NCI-H2196 (cell line): ENCODE data around the gene FADD.

ENCODE experiments used
- DNase-seq: peaks from one replicate; lab custom pipeline; 2025; ENCODE audit not compliant: unreplicated experiment; lab: John Stamatoyannopoulos, UW

Gene FADD

DNA sequence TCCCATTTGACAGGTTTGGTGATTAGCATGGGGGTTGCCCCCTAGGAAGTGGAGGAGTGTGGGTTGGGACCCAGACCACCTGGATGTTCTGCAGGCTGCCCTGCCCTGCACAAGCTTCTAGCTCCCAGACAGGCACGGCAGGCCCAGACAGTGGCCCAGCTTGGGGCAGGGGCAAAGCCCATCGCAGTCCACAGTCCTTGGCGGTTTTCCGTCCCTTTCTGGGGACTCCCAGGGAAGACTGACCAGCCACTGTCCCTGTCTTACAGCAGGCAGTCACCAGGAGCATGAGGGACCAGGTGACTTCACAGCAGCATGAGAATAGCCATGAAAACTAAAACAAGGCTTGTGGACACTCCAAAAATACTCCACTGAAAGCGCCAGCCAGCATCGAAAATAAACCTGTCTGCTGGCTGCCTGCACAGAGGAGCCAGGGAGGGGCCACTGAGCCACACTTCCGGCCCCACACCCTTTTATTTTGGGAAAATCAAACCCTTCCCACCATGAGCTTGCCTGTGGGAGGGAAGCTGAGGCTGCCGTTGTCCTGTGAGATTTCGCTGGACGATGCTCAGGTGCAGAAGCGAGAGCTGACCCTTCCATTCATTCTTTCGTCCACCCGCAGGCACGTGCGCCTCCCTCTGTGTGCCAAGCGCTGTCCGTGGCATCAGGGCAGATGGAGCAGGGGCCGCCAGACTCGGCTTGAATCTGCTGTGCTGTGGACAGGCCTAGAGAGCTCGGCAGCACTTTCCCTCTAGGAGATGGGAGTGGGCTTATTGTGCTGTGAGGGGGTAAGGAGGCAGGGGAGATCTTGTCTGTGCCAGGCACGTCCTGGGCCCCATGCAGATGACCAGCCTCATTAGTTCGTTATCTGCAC lies 28.0 kb downstream of the FADD start:
- no peak for DNase-seq

GRCh38 chr11:70233034-70233433 lies 29.9 kb downstream of the FADD start:
- DNase-seq = no peak

GRCh38 chr11:70233511-70233934 lies 30.4 kb downstream of the FADD start:
- DNase-seq = peak; percentile 43

- no peak for DNase-seq
Measured at GRCh38 chr11:70233962-70234361, 30.9 kb downstream of the FADD start.

GRCh38 chr11:70240337-70240736 lies 37.2 kb downstream of the FADD start:
- DNase-seq = no peak

DNA sequence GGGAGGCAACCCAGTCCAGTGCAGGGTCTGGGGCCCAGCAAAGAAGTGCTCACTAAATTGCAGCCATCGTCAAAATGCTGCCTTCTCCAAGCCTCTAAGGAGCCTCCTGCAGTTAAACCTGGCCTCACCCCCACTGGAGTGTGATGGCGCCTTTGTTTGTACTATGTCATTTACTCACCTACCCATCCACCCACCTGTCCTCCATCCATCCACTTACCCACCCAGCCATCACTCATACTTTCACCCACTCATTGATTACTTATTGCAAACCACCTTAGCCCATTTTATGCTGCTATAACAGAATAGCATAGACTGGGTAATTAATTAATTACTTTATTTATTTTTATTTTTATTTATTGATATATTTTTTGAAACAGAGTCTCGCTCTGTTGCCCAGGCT lies 38.6 kb downstream of the FADD start:
- DNase-seq = no peak

DNA sequence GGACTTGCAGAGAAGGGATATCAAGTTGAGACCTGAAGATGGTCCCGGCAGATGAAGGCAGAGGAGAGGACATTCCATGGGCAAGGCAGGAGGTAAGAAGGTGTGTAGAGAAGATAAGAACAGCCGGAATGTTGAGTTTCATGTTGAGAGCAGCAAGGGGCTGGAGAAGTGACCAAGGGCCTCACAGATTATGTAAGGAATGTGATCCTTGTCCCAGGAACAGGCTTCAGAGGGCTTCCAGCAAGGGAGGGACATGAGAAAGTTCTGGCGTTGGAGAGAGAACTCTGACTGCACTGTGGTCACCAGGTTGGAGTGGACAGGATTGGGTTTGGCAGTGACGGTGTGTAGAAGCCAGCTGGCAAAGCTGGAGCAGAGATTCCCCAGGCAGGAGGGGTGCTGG lies 39.8 kb downstream of the FADD start:
- DNase-seq = no peak

DNA sequence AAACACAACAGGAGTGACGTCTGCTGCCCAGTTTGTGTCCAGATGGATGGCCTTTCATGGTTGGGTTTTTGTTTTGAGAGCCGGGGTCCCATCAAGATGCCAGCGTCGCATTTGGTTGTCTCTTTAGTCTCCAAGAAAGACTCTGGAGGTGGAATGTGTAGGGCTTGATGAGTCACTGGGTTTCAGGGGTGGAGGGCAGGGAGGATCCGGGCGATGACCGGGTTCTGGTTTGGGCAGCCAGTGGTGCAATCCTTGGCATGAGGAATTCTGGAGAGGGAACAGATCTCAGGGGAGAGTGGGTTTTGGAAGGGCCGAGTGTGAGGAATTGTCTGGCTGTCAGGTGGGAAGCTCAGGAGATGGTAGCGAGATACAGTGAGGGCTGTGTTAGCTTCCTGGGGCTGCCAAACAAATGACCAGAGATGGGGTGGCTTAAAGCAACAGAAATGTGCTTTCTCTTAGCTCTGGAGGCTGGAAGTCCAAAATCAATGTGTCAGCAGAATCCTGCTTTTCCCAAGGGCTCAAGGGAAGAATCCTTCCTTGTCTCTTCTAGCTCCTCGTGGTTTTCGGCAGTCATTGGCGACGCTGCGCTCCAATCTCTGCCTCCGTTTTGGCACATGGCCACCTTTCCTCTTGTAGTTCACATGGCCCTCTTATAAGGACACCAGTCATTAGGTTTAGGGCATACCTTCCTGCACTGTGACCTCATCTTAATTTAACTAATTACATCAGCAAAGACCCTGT lies 41.0 kb downstream of the FADD start:
- no peak for DNase-seq

GRCh38 chr11:70244698-70245097 lies 41.6 kb downstream of the FADD start:
- DNase-seq = no peak

DNA sequence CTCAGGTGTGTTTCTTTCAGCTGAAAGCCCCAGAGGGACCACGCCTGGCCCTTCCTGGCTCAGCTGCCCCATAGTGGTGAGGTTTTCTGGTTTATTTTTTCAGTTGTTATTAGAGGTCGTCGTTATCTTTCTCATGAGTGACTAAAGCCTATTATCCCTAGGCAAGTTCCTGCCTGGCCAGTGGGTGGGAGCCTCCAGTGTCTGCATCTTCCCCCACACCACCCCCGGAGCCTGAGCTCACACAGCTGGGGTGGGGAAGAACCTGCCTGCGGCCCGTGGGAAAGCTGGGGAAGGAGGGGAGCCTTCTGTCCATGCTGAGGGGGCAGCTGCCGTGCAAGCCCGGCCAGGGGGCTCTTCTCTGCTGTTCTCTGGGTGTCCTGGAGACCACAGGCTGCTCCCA lies 43.1 kb downstream of the FADD start:
- no peak for DNase-seq

GRCh38 chr11:70247042-70247709 lies 44.1 kb downstream of the FADD start:
- DNase-seq = no peak

- peak; percentile 65 for DNase-seq
Measured at GRCh38 chr11:70247710-70248072, 44.6 kb downstream of the FADD start.

- DNase-seq = no peak
Measured at GRCh38 chr11:70250876-70251658, 48.0 kb downstream of the FADD start.

GRCh38 chr11:70251659-70252321 lies 48.7 kb downstream of the FADD start:
- no peak for DNase-seq

DNA sequence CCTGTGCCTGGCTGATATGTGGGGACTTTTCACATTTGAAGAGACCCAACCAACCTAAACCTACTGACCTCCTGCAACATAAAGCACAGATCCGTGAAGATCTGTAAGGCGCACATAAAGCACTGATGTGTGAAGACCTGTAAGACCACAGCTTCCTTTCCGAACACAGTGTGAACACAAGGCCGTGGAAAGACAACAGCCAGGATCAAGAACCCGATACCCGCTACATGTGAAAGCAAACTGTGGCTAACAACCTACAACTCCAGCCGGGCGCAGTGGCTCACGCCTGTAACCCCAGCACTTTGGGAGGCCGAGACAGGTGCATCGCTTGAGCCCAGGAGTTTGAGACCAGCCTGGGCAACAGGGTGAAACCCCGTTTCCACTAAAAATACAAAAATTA lies 49.7 kb downstream of the FADD start:
- DNase-seq = no peak

DNA sequence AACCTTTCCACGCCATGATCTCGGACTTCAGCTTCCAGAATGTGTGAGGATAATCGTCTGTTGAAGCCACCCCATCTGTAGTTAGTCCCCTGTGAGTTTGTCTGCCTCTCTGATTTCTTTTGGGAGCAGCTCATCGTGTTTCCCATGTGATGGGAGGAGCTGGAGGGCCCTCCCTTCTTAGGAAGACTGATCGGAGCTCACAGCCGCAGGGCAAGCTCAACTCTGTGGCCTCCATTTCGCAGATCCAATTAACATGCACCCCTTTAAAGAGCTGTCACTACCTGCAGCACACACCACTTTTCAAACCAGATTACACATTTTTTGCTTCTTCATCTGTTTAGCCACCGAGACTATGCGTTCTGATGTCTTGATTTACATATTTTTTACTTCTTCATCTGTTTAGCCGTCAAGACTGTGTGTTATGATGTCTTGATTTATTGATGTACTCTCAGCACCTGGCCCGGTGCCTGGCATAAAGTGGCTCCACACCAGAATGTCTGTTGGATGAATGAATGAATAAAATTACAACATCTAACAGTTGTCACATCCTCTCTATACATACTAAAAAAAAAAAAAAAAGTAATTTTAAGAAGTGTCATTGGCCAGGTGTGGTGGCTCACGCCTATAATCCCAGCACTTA lies 52.5 kb downstream of the FADD start:
- no peak for DNase-seq
